ENCODE results near the gene MEIOB.

Gene MEIOB

DNA sequence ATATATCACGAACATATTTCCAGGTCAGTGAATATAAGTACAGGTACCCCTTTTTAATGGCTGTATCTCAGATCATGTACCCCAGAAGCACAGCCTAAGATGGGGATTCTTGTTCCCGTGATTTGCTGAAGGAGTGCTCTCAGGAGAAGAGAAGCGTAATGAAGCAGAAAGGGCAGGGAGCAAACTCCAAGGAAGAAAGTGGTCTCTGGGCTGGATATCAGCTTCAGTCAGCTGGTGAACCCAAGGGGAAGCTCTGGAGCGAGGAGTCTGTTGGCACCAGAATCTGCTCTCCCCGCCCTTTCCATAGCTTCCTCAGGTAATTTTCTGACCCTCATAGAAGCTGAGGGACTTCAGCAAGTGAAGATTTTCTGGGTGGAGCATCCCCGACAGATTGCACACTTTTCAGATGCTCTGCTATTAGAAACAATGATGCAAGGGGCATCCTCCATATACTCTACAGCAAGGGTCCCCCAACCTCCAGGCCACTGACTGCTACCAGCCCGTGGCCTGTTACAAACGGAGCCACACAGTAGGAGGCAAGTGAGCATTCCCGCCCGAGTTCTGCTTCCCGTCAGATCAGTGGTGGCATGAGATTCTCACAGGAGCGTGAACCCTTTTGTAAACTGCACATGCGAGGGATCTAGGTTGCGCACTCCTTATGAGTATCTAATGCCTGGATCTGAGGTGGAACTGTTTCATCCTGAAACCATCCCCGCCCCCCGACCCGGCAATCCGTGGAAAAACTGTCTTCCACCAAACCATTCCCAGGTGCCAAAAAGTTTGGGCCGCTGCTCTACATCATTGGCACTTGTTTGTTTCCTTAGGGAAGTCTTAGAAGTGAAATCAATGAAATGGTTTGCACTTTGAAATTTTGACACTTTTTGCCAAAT, 40.5 kb downstream of the MEIOB start:
- no peak overlapping the region for H3K4me3 ChIP-seq (ENCODE audit: control insufficient read depth, low read depth, low read length)
- DNase-seq (ENCODE audit: low read depth): no peak
- TF ChIP-seq, protein P1, sequence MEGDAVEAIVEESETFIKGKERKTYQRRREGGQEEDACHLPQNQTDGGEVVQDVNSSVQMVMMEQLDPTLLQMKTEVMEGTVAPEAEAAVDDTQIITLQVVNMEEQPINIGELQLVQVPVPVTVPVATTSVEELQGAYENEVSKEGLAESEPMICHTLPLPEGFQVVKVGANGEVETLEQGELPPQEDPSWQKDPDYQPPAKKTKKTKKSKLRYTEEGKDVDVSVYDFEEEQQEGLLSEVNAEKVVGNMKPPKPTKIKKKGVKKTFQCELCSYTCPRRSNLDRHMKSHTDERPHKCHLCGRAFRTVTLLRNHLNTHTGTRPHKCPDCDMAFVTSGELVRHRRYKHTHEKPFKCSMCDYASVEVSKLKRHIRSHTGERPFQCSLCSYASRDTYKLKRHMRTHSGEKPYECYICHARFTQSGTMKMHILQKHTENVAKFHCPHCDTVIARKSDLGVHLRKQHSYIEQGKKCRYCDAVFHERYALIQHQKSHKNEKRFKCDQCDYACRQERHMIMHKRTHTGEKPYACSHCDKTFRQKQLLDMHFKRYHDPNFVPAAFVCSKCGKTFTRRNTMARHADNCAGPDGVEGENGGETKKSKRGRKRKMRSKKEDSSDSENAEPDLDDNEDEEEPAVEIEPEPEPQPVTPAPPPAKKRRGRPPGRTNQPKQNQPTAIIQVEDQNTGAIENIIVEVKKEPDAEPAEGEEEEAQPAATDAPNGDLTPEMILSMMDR (conservative IDR thresholded peaks at IDR 0.05; ENCODE audit: control insufficient read depth, insufficient read depth, low read depth, low read length): no peak

- no peak for DNase-seq (ENCODE audit: low read depth)
- TF ChIP-seq, protein P1 (conservative IDR thresholded peaks at IDR 0.05; ENCODE audit: control insufficient read depth, insufficient read depth, low read depth, low read length): no peak
- no peak overlapping the region for H3K4me3 ChIP-seq (ENCODE audit: control insufficient read depth, low read depth, low read length)
These were observed 41.8 kb downstream of the MEIOB start for GRCh38 chr16:1830213-1830612.

DNA sequence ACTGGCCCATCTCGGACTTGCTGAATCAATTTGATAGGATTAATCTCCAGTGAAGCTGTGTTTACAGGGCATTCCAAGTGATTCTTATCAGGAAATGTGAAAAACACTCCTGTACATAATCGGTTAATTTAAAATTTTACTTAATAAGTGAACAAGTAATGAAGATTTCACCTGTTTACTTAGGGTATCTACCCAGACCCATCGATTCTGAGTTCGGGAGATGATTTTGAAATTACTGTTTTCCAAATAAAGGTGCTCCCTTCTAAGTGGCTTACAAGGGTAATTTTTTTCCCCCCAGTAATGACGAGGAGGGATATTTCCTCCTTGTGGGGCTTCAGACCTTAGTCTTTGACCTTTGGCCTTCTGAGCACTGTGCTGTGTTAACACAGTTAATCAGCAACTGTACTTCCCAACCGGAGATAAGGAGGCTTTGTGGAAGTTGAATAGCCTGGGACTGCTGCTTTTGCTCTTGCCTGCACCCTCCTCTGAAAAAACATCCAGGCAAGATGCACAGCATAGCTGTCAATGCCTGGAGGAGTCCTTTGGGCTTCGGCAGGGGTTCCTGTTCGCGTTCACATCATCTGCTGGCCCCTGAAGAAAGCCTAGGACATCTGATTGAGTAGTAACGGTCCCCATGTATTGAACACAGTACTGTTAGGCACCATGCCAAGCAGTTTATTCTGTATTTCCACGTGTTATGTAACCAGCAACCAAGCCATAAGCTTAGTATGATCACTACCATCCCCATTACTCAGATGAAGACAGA, 43.1 kb downstream of the MEIOB start:
- TF ChIP-seq, protein P1 (conservative IDR thresholded peaks at IDR 0.05; ENCODE audit: control insufficient read depth, insufficient read depth, low read depth, low read length): no peak
- peak overlapping the region; percentile 96 for H3K4me3 ChIP-seq (ENCODE audit: control insufficient read depth, low read depth, low read length)
- no peak for DNase-seq (ENCODE audit: low read depth)

- peak within 1 kb of the TSS; percentile 96 for H3K4me3 ChIP-seq (ENCODE audit: control insufficient read depth, low read depth, low read length)
- TF ChIP-seq, protein P1 (conservative IDR thresholded peaks at IDR 0.05; ENCODE audit: control insufficient read depth, insufficient read depth, low read depth, low read length): no peak
- peak; percentile 93 for DNase-seq (ENCODE audit: low read depth)
These were observed 45.0 kb downstream of the MEIOB start, which contains the start of the genes FAHD1 and HAGH for GRCh38 chr16:1826691-1827573. Gene FAHD1 (plus strand): TSS chr16:1827206. CDS start chr16:1827239, 33 bp downstream. Gene HAGH (minus strand): TSS chr16:1826825. CDS start chr16:1826787, 38 bp downstream.

DNA sequence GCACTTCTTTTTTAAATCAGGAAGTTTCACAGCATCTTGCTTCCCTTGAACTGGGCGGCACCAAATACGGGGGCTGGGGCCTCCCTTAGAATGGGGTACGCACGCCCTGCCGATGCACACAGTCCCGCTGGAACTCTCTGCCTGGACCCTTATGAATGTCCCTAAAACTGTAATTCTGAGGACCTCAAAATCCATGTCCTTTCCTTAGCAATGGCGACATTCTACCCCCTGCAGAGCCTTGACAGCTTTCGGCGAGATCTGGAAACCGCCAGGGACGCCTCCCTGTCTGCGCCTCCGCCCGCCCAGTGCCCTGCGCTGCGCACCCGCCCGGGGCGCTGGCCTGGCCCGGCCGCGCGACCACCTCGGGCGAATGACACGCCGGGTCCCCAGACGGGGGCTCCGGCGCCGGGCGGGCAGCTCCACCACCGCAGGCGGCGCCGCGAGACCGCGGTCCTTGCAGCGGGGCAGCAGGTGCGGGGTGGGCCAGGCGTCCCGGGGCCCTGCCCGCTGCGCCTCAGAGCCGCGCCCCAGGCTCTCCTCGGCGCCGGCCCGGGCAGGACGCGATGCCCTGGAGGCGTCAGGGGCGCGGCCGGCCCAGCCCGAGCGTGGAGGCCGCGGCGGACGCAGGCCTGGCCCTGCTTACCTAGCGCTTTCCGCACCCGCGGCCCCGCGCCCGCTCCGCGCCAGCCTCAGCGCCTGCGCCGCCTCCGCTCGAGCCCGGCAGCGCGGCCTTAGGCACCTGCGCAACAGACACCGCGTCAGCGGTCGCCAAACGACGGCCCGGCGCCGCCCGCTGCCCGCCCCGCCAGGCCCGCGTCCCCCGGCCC, 45.9 kb downstream of the MEIOB start:
- H3K4me3 ChIP-seq (ENCODE audit: control insufficient read depth, low read depth, low read length): peak overlapping the region; percentile 43
- TF ChIP-seq, protein P1 (conservative IDR thresholded peaks at IDR 0.05; ENCODE audit: control insufficient read depth, insufficient read depth, low read depth, low read length): no peak

More for the DNA sequence above, 45.9 kb downstream of the MEIOB start:
- peak; percentile 43 for DNase-seq (ENCODE audit: low read depth)
